Gastroesophageal sphincter (tissue), 3 donors: Measurements from ENCODE around the gene YKT6.

Experiments used
- CTCF ChIP-seq, 4 experiments: fragments of 200-600 bp in 2 of 4; fragments of 450-650 bp in 2 of 4; sonication (generic) in 1 of 4; IDR thresholded peaks; one replicate each; pipeline ENCODE4 v1.5.1; 2017 to 2019; ENCODE audit warnings: antibody characterized with exemption in 4 of 4, mild to moderate bottlenecking in 2 of 4, moderate library complexity in 2 of 4
- POLR2A ChIP-seq, 2 donors: fragments of 450-650 bp; IDR thresholded peaks; one replicate each; pipeline ENCODE4 v1.6.1; 2017; ENCODE audit warnings: antibody characterized with exemption in 2 of 2, mild to moderate bottlenecking in 2 of 2, moderate library complexity in 1 of 2
- POLR2AphosphoS5 ChIP-seq: sonication (generic); formaldehyde crosslinking; IDR thresholded peaks from one replicate; pipeline ENCODE4 v1.6.1; 2017; ENCODE audit warnings: antibody characterized with exemption

GRCh38 chr7:44163591-44163990 is 37.2 kb upstream of the YKT6 start:
- no peak for TF ChIP-seq POLR2A (IDR thresholded peaks at IDR 0.05)
- no peak for TF ChIP-seq CTCF (IDR thresholded peaks at IDR 0.05)
- no peak for TF ChIP-seq POLR2AphosphoS5
